Rectal smooth muscle tissue (tissue), 1 donor: Measurements from ENCODE around the gene PPTC7.
A peak's percentile ranks its signal among the peaks of the same experiment; 100 is the strongest.
"Not testable (repeated sequence)": the region's sequence is repeated elsewhere in the genome, so short reads cannot be mapped to it uniquely, and the experiment has no call there.

Experiments
- H3K27ac ChIP-seq: one replicate; pipeline ENCODE4 v1.7.0; 2013; ENCODE audit warnings: low read depth, low read length, inconsistent platforms
- H3K27me3 ChIP-seq: one replicate; pipeline ENCODE4 v1.7.0; 2013; ENCODE audit warnings: low read length; ENCODE audit not compliant: control insufficient read depth, insufficient read depth
- H3K36me3 ChIP-seq: one replicate; pipeline ENCODE4 v1.7.0; 2013; ENCODE audit warnings: low read length; ENCODE audit not compliant: control insufficient read depth, insufficient read depth
- H3K4me1 ChIP-seq: one replicate; pipeline ENCODE4 v1.7.0; 2013; ENCODE audit warnings: low read length; ENCODE audit not compliant: control insufficient read depth, insufficient read depth
- H3K4me3 ChIP-seq: one replicate; pipeline ENCODE4 v1.7.0; 2013; ENCODE audit warnings: low read length
- H3K9ac ChIP-seq: one replicate; pipeline ENCODE4 v1.7.0; 2013; ENCODE audit warnings: low read length

Gene PPTC7

GRCh38 chr12:110549716-110550115, 33.4 kb downstream of the PPTC7 start:
- peaks cover 19% of the 10 kb centered on the region for H3K4me1 ChIP-seq
- no peak overlapping the region for H3K4me3 ChIP-seq
- H3K27ac ChIP-seq, result peak overlapping the region; percentile 30
- no peak overlapping the region for H3K9ac ChIP-seq
- H3K27me3 ChIP-seq, result no peaks in the 10 kb centered on the region
- peaks cover 3% of the 10 kb centered on the region for H3K36me3 ChIP-seq

- no peaks in the 10 kb centered on the region for H3K27me3 ChIP-seq
- H3K36me3 ChIP-seq, result peaks cover 3% of the 10 kb centered on the region
- H3K4me1 ChIP-seq, result peaks cover 22% of the 10 kb centered on the region
- no peak overlapping the region for H3K9ac ChIP-seq
- peak overlapping the region; percentile 53 for H3K27ac ChIP-seq
- H3K4me3 ChIP-seq, result no peak overlapping the region
Measured at GRCh38 chr12:110548678-110549077, 34.4 kb downstream of the PPTC7 start.

GRCh38 chr12:110547090-110547489, 36.0 kb downstream of the PPTC7 start:
- no peak overlapping the region for H3K4me3 ChIP-seq
- H3K27me3 ChIP-seq, result no peaks in the 10 kb centered on the region
- peaks cover 6% of the 10 kb centered on the region for H3K36me3 ChIP-seq
- H3K4me1 ChIP-seq, result peaks cover 31% of the 10 kb centered on the region
- no peak overlapping the region for H3K9ac ChIP-seq
- no peak overlapping the region for H3K27ac ChIP-seq

- Histone ChIP-seq H3K36me3 (peaks cover 6% of the 10 kb centered on the region), H3K4me1 (peaks cover 31% of the 10 kb centered on the region), H3K27me3 (no peaks in the 10 kb centered on the region), H3K4me3 (no peak overlapping the region), H3K9ac (no peak overlapping the region), H3K27ac (no peak overlapping the region)
Measured at GRCh38 chr12:110546339-110546738, 36.8 kb downstream of the PPTC7 start.

GRCh38 chr12:110545812-110546211, 37.3 kb downstream of the PPTC7 start:
- Histone ChIP-seq H3K9ac (no peak overlapping the region), H3K27ac (no peak overlapping the region), H3K4me1 (peaks cover 31% of the 10 kb centered on the region), H3K36me3 (peaks cover 6% of the 10 kb centered on the region), H3K4me3 (no peak overlapping the region), H3K27me3 (no peaks in the 10 kb centered on the region)

- H3K9ac ChIP-seq, H3K27me3 ChIP-seq, H3K27ac ChIP-seq, H3K4me3 ChIP-seq, H3K36me3 ChIP-seq: not testable (repeated sequence)
- H3K4me1 ChIP-seq, result peaks cover 31% of the 10 kb centered on the region
Measured at GRCh38 chr12:110545259-110545658, 37.9 kb downstream of the PPTC7 start.

- H3K4me3 ChIP-seq, result no peak overlapping the region
- H3K27me3 ChIP-seq, result no peaks in the 10 kb centered on the region
- H3K36me3 ChIP-seq, result peaks cover 6% of the 10 kb centered on the region
- peaks cover 25% of the 10 kb centered on the region for H3K4me1 ChIP-seq
- H3K9ac ChIP-seq, result no peak overlapping the region
- H3K27ac ChIP-seq, result peak overlapping the region; percentile 72
Measured at GRCh38 chr12:110543965-110544364, 39.2 kb downstream of the PPTC7 start.

- H3K36me3 ChIP-seq, result peaks cover 8% of the 10 kb centered on the region
- H3K27ac ChIP-seq, result peak overlapping the region; percentile 72
- H3K4me1 ChIP-seq, result peaks cover 21% of the 10 kb centered on the region
- no peaks in the 10 kb centered on the region for H3K27me3 ChIP-seq
- no peak overlapping the region for H3K4me3 ChIP-seq
- H3K9ac ChIP-seq, result no peak overlapping the region
Measured at GRCh38 chr12:110543252-110543959, 39.7 kb downstream of the PPTC7 start.

- Histone ChIP-seq H3K27ac (no peak overlapping the region), H3K4me1 (peaks cover 29% of the 10 kb centered on the region), H3K27me3 (no peaks in the 10 kb centered on the region), H3K9ac (no peak overlapping the region), H3K36me3 (peaks cover 9% of the 10 kb centered on the region), H3K4me3 (no peak overlapping the region)
Measured at GRCh38 chr12:110540048-110540447, 43.1 kb downstream of the PPTC7 start.

GRCh38 chr12:110538869-110539622, 44.1 kb downstream of the PPTC7 start:
- peaks cover 32% of the 10 kb centered on the region for H3K4me1 ChIP-seq
- H3K27me3 ChIP-seq, result no peaks in the 10 kb centered on the region
- peaks cover 9% of the 10 kb centered on the region for H3K36me3 ChIP-seq
- no peak overlapping the region for H3K9ac ChIP-seq
- H3K4me3 ChIP-seq, result no peak overlapping the region
- no peak overlapping the region for H3K27ac ChIP-seq

- Histone ChIP-seq H3K4me1 (peaks cover 27% of the 10 kb centered on the region), H3K27ac (peak overlapping the region; percentile 45), H3K9ac (no peak overlapping the region), H3K27me3 (no peaks in the 10 kb centered on the region), H3K36me3 (peaks cover 6% of the 10 kb centered on the region), H3K4me3 (peak overlapping the region; percentile 45)
Measured at GRCh38 chr12:110537605-110538409, 45.3 kb downstream of the PPTC7 start.

GRCh38 chr12:110536834-110537604, 46.1 kb downstream of the PPTC7 start:
- H3K4me1 ChIP-seq, result peaks cover 33% of the 10 kb centered on the region
- no peak overlapping the region for H3K9ac ChIP-seq
- H3K36me3 ChIP-seq, result peaks cover 6% of the 10 kb centered on the region
- H3K27ac ChIP-seq, result peak overlapping the region; percentile 45
- H3K27me3 ChIP-seq, result no peaks in the 10 kb centered on the region
- no peak overlapping the region for H3K4me3 ChIP-seq
